HepG2 (cell line): ENCODE results near the gene ADAMTS16.

ENCODE experiments used
- TCF7 ChIP-seq: sonication (generic); IDR thresholded peaks from 2 replicates; pipeline ENCODE4 v1.6.1; 2016; ENCODE audit warnings: antibody characterized with exemption, low read depth
- TF ChIP-seq, protein P1 (sequence below): sonication (generic); formaldehyde crosslinking; IDR thresholded peaks from 2 replicates; pipeline ENCODE4 v1.8.0; 2022; ENCODE audit warnings: missing genetic modification reagents, mild to moderate bottlenecking, inconsistent platforms, borderline replicate concordance

GRCh38 chr5:5183933-5184332 is 43.8 kb downstream of the ADAMTS16 start:
- no peak for TF ChIP-seq TCF7
- TF ChIP-seq, protein P1, sequence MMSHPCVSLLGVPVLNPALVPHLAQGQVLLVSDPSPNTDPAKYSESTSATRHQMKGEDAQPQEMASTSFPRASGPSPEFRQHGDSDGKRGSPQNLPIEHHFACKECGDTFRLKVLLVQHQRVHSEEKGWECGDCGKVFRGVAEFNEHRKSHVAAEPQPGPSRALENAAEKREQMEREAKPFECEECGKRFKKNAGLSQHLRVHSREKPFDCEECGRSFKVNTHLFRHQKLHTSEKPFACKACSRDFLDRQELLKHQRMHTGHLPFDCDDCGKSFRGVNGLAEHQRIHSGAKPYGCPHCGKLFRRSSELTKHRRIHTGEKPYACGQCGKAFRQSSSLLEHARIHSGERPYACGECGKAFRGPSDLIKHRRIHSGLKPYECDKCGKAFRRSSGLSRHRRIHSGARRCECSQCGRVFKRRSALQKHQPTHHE, result no peak
